Measurements from ENCODE around the gene SIAH3.

SIAH3 gene

GRCh38 chr13:45879666-45880065, 28.1 kb upstream of the SIAH3 start:
- H2AFZ ChIP-seq (ENCODE audit: low read length), result no peak overlapping the region
- H3K9me3 ChIP-seq (ENCODE audit: low read length), result no peaks in the 10 kb centered on the region
- no peaks in the 10 kb centered on the region for H3K4me1 ChIP-seq (ENCODE audit: insufficient read depth, low read length, severe bottlenecking)
- no peaks in the 10 kb centered on the region for H3K36me3 ChIP-seq (ENCODE audit: insufficient read depth, low read length)
- H3K4me2 ChIP-seq (ENCODE audit: low read length), result no peak overlapping the region
- TF ChIP-seq CTCF (IDR thresholded peaks at IDR 0.05; ENCODE audit: low read length) (peak; percentile 30; the same call in 1 of the 2 replicates), EZH2 (IDR thresholded peaks at IDR 0.05; ENCODE audit: borderline replicate concordance, low read length) (no peak)
- no peak overlapping the region for H3K27ac ChIP-seq (ENCODE audit: low read depth, low read length, poor library complexity, severe bottlenecking)
- H3K4me3 ChIP-seq (ENCODE audit: low read depth, low read length, poor library complexity, severe bottlenecking), result no peak overlapping the region
- no peaks in the 10 kb centered on the region for H3K27me3 ChIP-seq (ENCODE audit: insufficient read depth, low read length)
- no peaks in the 10 kb centered on the region for H3F3A ChIP-seq (ENCODE audit: insufficient read depth, low read length)
- H3K79me2 ChIP-seq (ENCODE audit: insufficient read depth, low read length), result no peaks in the 10 kb centered on the region
- no peaks in the 10 kb centered on the region for H3K9me2 ChIP-seq (ENCODE audit: low read depth, low read length)
- H4K20me1 ChIP-seq (ENCODE audit: insufficient read depth, low read length), result no peaks in the 10 kb centered on the region
- H3K9ac ChIP-seq (ENCODE audit: low read length), result no peak overlapping the region

- H3F3A ChIP-seq (ENCODE audit: insufficient read depth, low read length), result no peaks in the 10 kb centered on the region
- H3K4me3 ChIP-seq (ENCODE audit: low read depth, low read length, poor library complexity, severe bottlenecking), result no peak overlapping the region
- no peak overlapping the region for H3K9ac ChIP-seq (ENCODE audit: low read length)
- no peaks in the 10 kb centered on the region for H3K4me1 ChIP-seq (ENCODE audit: insufficient read depth, low read length, severe bottlenecking)
- H3K79me2 ChIP-seq (ENCODE audit: insufficient read depth, low read length), result no peaks in the 10 kb centered on the region
- H3K27ac ChIP-seq (ENCODE audit: low read depth, low read length, poor library complexity, severe bottlenecking), result no peak overlapping the region
- no peaks in the 10 kb centered on the region for H3K9me2 ChIP-seq (ENCODE audit: low read depth, low read length)
- no peaks in the 10 kb centered on the region for H3K27me3 ChIP-seq (ENCODE audit: insufficient read depth, low read length)
- H3K9me3 ChIP-seq (ENCODE audit: low read length), result no peaks in the 10 kb centered on the region
- H3K4me2 ChIP-seq (ENCODE audit: low read length), result no peak overlapping the region
- TF ChIP-seq EZH2 (IDR thresholded peaks at IDR 0.05; ENCODE audit: borderline replicate concordance, low read length) (no peak), CTCF (IDR thresholded peaks at IDR 0.05; ENCODE audit: low read length) (no peak)
- H2AFZ ChIP-seq (ENCODE audit: low read length), result no peak overlapping the region
- H3K36me3 ChIP-seq (ENCODE audit: insufficient read depth, low read length), result no peaks in the 10 kb centered on the region
- H4K20me1 ChIP-seq (ENCODE audit: insufficient read depth, low read length), result no peaks in the 10 kb centered on the region
These were observed 27.4 kb upstream of the SIAH3 start for GRCh38 chr13:45878966-45879365.

DNA sequence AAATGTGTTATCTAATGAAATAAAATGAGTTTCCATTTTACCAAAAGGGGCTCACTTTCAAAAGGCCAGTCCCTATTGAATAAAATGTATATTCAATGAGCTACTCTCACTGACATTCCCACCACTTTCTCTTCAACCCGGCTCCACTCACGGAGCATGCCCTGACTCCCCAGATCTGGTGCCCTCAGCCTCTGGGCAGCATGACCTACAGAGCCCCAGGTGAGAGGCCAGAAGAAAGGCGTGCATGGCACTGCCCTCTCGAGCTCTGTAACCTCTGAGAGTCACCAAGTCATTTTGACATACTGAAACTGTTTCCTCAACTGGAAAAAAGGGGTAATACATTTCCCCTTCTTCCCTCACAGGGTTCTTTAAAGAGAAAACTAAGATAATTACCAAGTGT, 25.2 kb upstream of the SIAH3 start:
- H3K36me3 ChIP-seq (ENCODE audit: insufficient read depth, low read length), result no peaks in the 10 kb centered on the region
- no peaks in the 10 kb centered on the region for H3K9me3 ChIP-seq (ENCODE audit: low read length)
- no peaks in the 10 kb centered on the region for H3K4me1 ChIP-seq (ENCODE audit: insufficient read depth, low read length, severe bottlenecking)
- no peak overlapping the region for H2AFZ ChIP-seq (ENCODE audit: low read length)
- H3K79me2 ChIP-seq (ENCODE audit: insufficient read depth, low read length), result no peaks in the 10 kb centered on the region
- no peaks in the 10 kb centered on the region for H3K9me2 ChIP-seq (ENCODE audit: low read depth, low read length)
- H3K27ac ChIP-seq (ENCODE audit: low read depth, low read length, poor library complexity, severe bottlenecking), result no peak overlapping the region
- H3K9ac ChIP-seq (ENCODE audit: low read length), result no peak overlapping the region
- no peak overlapping the region for H3K4me3 ChIP-seq (ENCODE audit: low read depth, low read length, poor library complexity, severe bottlenecking)
- TF ChIP-seq EZH2 (IDR thresholded peaks at IDR 0.05; ENCODE audit: borderline replicate concordance, low read length) (no peak), CTCF (IDR thresholded peaks at IDR 0.05; ENCODE audit: low read length) (no peak)
- no peaks in the 10 kb centered on the region for H4K20me1 ChIP-seq (ENCODE audit: insufficient read depth, low read length)
- H3K4me2 ChIP-seq (ENCODE audit: low read length), result no peak overlapping the region
- H3K27me3 ChIP-seq (ENCODE audit: insufficient read depth, low read length), result no peaks in the 10 kb centered on the region
- H3F3A ChIP-seq (ENCODE audit: insufficient read depth, low read length), result no peaks in the 10 kb centered on the region
